Adipose tissue (tissue), 3 donors: ENCODE results near the gene DLG1. TPM values are rescaled to one million over a fixed set of nuclear protein-coding genes. Genes with fewer than 3 reads are reported as not detected.

Experiments used
- H3K27ac ChIP-seq: one replicate; pipeline ENCODE4 v1.5.1; 2013; ENCODE audit warnings: low read depth, low read length
- WGBS, 3 donors: extraction: QIAGEN DNeasy Blood & Tissue Kit; methylation state at CpG; one replicate each; pipeline ENCODE4 v1.1.7; 2013; 5-methylcytosine and 5-hydroxymethylcytosine counted together
- polyA plus RNA-seq, 3 donors: library from polyadenylated mRNA; stranded (reverse); fragments of 200-250 nt; gene quantifications; one replicate each; pipeline ENCODE4 v1.2.3, GENCODE V29; 2013
- donor health status: healthy with polysubstance abuse.
- donor health status: Bipolar disorder and iron deficiency.
- donor health status: healthy.

The DLG1 gene
- 10 to 100 TPM in 2 of 3 donors, 1 to 10 TPM in 1; 9.1 to 23.3 (median 16.2) TPM for polyA plus RNA-seq

GRCh38 chr3:197298341-197298944 is at the start of gene DLG1:
Gene DLG1 (minus strand): TSS chr3:197298612. CDS start chr3:197297204, 1,408 bp downstream.
- 0 to 1% (median 0%) methylated on average over 29 of the region's 29 CpGs for WGBS, 3 donors
- peak within 1 kb of the TSS; percentile 61 for H3K27ac ChIP-seq

DNA sequence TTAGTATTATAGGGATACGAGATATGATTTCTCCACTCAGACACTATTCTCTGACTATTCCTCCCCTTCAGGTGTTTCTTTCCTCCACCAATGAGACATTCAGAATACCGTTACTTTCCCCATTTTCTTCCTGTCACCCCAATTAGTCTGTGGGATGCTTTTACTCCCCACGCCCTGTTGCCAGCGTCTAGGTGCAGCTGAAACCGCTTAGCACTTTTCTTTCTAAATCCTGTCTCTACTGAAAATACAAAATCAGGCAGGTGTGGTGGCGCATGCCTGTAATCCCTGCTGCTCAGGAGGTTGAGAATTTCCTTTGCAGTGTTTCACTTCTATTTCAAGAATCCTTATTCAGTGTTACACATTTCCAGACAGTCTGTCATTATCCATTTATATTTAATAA is 49.6 kb upstream of the DLG1 start:
- WGBS, 3 donors = 90 to 96% (median 96%) methylated on average over 6 of the region's 6 CpGs
- H3K27ac ChIP-seq = no peak overlapping the region

- H3K27ac ChIP-seq = no peak overlapping the region
- 70 to 86% (median 82%) methylated on average over 4 of the region's 4 CpGs for WGBS, 3 donors
Observed at GRCh38 chr3:197345390-197345789, 47.0 kb upstream of the DLG1 start.

DNA sequence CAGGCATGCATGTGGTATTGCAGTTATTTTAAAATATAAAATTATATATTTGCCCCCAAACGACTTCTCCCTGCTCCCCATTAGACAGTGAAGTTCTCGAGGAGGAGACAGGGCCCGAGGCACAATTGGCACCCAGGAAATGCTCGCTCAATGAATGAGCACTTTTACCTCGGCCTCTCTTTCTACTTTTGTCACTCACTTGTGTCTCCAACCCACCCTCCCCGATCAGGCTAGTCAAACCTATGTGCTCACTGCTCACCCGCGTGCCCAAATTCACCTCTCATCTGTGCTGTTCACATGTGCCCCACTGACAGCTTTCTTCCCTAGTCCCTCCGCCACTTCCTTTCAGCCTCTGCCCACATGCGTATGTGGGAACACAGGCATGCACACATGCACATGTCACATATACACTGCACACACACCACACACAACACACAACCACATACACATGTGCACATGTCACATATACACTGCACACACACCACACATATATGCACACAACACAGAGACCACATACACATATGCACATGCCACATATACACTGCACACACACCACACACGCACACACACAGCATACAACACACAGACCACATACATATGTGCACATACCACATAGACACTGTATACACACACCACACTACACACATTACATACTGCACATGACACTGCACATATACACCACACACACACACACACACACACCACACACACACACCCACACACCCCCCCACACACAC is 46.3 kb upstream of the DLG1 start:
- H3K27ac ChIP-seq = no peak overlapping the region
- 87 to 94% (median 92%) methylated on average over 11 of the region's 11 CpGs for WGBS, 3 donors

DNA sequence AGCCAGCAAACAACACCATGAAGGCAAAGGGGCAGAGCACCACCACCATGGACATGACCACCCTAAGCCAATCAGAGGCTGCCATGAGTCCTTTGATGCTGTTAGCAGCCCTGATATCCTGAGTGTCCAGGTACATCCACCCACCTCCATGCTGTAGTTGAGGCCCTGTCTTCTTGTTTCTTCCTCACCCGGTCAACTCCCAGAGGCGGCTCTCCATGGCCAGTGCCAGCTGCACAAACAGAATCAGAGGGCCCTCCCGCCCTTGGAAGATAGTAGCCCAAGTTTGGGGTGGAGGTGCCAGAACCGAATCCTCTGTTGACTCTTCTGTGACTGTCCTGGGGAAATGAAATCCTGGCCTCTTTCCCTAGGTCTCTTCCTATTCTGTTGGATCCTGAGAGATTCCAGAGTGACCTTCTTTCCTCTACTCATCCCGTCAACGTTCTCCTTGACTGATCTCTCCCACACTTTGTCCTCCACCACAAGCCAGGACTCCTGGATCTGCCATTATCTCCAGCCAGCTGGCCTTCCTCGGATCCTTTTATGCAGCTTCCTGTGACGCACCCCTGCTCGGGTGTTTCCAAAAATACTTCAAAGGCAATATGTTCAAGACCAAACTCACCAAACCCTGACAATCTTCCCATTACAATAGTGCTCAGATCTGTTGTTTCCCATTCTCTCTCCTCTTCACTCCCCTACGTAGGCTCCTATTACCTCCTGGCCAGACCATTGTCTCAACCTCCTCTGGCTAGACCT is 45.4 kb upstream of the DLG1 start:
- H3K27ac ChIP-seq = no peak overlapping the region
- 74 to 87% (median 76%) methylated on average over 10 of the region's 10 CpGs for WGBS, 3 donors

GRCh38 chr3:197343111-197343510 is 44.7 kb upstream of the DLG1 start:
- no peak overlapping the region for H3K27ac ChIP-seq
- WGBS, 3 donors = 84 to 98% (median 96%) methylated on average over 6 of the region's 6 CpGs

DNA sequence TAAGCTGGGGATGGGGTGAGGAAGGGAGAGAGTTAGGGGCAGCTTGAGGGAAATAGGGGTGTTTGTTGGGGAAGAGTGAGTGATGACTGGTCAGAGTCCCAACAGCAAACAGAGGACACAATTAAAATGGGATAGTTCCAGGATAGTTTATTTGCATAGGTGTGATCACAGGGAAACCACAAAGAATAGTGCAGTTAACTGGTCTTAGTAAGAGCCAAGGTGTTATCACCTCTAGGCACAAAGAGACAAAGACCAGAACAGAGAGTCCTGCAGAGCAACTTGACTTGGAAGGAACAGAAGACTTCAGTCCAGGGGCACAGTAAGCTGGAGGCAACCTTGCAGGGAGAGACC is 42.1 kb upstream of the DLG1 start:
- H3K27ac ChIP-seq = no peak overlapping the region

DNA sequence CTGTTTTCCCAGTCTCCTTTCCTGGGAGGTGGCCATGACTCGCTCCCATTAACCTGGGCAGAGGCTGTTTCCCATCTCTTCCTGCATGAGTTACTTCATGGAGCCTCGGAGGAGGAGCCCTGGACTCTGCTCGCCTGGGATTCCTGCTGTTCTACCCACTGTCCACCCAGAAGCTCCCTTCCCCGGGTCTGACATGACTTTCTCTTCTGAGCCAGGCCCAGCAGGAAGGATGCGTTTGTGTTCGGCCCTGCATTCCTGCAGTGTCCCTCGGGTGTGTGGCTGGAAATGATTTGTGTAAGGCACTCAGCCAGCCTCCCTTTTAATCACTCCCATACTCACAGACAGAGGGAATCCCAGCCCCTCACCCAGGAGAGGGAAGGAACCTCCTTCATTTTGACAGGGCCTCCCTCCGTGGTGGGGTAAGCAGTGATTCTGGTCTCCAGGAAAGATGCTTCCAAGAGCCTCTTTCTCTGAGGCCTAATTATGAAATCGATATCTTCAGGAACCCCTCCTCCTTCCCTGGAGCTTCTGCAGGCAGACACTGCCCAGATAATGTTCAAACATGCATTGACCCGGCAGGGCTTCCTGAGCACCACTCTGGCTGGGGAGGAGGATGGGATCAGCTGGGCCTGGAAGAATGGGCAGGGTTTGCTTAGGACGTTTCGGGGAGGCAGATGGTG is 41.6 kb upstream of the DLG1 start:
- no peak overlapping the region for H3K27ac ChIP-seq
- WGBS, 3 donors = 44 to 52% (median 46%) methylated on average over 12 of the region's 12 CpGs

DNA sequence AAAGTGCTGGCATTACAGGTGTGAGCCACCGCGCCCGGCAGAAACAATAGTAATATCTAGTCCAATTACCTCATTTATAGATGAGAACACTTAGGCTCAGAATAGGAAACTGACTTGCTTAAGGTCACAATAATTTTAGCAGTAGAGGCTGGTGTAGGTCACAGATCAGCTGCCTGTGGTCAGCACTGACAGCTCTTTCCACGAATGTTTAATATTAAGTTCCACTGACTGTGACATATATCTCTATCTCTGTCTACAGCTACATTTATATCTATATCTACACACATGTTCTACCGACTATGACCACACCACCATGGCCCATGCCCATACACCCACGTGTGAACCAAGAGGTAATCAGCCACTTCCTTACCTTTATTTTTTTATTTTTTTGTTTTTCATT is 40.2 kb upstream of the DLG1 start:
- H3K27ac ChIP-seq = no peak overlapping the region
- WGBS, 3 donors = 83 to 88% (median 88%) methylated on average over 6 of the region's 6 CpGs

DNA sequence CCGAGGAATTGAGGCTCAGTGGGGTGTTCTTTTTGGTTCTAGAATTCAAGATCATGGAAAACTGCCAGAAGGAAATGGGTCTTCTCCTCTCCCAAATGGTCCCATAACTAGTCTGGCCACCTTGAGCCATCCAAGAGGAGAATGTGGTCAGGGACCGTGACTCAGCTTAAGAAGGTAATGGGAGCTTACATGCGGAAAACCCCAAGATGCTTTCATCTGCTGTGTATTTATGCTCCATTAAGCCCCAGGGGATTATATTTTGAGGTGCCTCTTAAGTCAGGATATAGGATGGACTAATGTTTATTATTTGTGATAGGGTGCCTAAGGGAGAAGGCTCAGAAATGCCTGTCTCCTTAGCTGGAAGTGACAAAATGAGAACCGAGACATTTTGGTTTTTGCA is 39.2 kb upstream of the DLG1 start:
- 88 to 99% (median 96%) methylated on average over 4 of the region's 4 CpGs for WGBS, 3 donors

DNA sequence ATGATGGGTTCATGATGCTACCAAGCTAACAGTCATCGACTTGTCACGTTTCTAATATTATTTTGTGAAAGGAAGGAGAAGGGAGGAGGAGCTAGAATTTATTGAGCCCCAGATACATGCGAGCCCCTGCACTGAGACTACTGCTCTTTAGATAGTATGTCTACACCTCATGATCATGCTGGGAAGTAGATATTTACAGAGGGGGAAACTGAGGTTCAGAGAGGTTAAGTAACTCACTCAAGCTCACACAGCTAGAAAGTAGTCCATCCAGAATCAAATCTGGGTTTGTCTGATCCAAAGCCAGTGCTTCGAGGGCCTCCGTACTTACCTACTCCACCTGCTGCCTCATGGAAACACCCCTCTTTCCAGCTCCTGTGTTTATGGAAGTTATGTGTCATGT is 38.8 kb upstream of the DLG1 start:
- H3K27ac ChIP-seq = no peak overlapping the region
- WGBS, 3 donors = 93 to 98% (median 96%) methylated on average over 5 of the region's 5 CpGs

More for the DNA sequence above, 39.2 kb upstream of the DLG1 start:
- H3K27ac ChIP-seq = no peak overlapping the region

DNA sequence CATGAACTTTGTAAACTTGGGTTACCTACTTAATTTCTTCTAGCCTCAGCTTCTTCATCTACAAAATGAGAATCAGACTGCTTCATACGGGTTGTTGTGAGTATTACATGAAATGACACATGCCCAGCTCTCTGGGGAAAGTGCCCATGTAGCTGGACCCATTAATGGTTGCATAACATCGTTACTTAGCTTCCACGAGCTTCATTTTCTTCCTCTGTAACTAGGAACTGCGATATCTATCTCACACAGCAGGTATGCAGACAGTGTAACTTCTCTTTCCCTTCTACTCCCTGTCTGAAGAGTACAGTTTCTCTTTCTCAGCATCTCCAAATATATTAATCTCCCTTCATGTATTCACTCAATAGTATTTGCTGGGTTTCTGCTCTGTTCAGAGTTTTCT is 37.9 kb upstream of the DLG1 start:
- 51 to 74% (median 63%) methylated on average over 4 of the region's 4 CpGs for WGBS, 3 donors

GRCh38 chr3:197335428-197336132 is 37.2 kb upstream of the DLG1 start:
- 74 to 80% (median 74%) methylated on average over 13 of the region's 13 CpGs for WGBS, 3 donors
- H3K27ac ChIP-seq = no peak overlapping the region

More for the DNA sequence above, 37.9 kb upstream of the DLG1 start:
- H3K27ac ChIP-seq = no peak overlapping the region

DNA sequence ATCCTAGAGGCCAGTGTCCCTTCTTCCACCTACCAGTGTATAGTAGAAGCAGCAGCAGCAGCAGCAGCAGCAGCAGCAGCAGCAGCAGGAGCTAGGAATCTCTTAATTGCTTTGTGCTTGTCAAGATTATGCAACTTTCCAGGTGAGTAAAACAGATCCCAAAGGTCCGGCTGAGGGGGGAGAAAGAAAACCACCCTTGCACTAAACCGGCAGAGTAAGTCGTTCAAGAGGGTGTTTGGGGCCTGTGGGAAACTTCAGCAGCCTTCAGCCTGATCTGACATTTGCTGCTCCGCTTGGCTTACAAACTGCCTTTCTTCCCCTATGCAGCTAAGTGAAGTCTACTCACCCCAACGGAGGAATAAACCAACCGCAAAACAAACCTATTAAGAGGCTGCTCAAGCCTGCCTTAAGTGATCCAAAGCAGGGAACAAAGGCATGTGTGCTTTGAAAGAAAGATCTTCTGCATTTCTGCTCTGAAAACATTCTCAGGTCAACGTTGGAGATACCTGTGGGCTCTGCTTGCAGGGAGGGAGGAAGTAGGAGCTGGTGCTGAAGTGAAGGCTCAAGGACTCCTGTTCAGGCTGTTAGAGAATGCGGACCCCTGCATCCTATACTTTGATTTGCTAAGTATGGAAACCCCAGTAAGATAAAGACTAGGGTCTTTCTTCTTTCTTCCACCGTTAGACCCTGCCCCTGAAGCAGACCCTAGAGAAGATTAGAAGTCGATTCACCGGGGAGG is 35.7 kb upstream of the DLG1 start:
- WGBS, 3 donors = 62 to 87% (median 82%) methylated on average over 11 of the region's 11 CpGs
- H3K27ac ChIP-seq = no peak overlapping the region

DNA sequence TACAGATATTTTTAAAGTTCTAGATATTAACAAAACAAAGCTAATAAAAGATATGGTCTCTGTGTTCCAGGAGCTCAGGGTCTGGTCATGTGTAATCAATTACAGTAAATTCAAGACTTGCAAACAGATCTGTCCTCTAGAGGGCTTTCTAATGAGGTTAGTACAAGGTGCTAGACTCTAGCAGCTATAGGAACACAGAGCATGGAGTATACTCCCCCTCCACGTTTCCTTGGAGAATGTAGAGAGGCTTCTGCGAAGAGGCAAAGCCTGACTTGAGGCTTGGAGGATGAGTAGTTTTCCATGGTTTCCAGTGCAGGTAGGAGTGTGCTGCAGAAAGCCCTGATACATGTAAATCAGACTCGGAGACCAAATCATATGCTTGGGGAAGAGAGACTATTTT is 32.7 kb upstream of the DLG1 start:
- 46 to 80% (median 80%) methylated on average over 2 to 3 of the region's 3 CpGs for WGBS, 3 donors
- no peak overlapping the region for H3K27ac ChIP-seq

DNA sequence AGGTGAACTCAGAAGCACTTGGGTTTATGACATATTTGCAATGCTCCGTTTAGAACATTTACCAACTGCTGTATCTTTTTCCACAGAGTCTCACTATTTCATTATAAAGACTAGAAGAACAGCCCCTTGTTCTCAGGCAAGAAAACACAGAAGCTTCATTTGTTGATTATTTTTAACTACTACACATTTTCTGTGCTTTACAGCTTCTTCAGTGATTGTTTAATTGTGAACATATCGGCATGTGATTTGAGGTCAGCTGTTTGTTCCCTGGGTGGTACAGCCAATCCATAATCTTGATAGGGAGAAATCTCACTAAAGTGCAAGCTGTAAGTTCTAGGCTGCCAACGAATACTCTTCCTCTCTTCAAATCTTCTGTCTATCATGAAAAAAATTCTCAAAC is 31.0 kb upstream of the DLG1 start:
- WGBS, 3 donors = 32 to 84% (median 68%) methylated on average over 3 of the region's 3 CpGs
- no peak overlapping the region for H3K27ac ChIP-seq

- 91 to 95% (median 94%) methylated on average over 6 of the region's 6 CpGs for WGBS, 3 donors
- H3K27ac ChIP-seq = no peak overlapping the region
Observed at GRCh38 chr3:197328198-197328597, 29.8 kb upstream of the DLG1 start.

GRCh38 chr3:197327701-197328100 is 29.3 kb upstream of the DLG1 start:
- H3K27ac ChIP-seq = no peak overlapping the region
- 50 to 54% (median 50%) methylated on average over 3 of the region's 3 CpGs for WGBS, 3 donors
